GM12878 (cell line): ENCODE data around the gene TCOF1. TPM values are rescaled to one million over a fixed set of nuclear protein-coding genes. Genes with fewer than 3 reads are reported as not detected.

Experiments
- ATAC-seq: fragments of 200-7000 bp; cut with Tn5 transposase; 3 replicates; pipeline ENCODE4 v1.9.1; 2020; ENCODE audit warnings: mild to moderate bottlenecking, moderate library complexity
- BruUV-seq: library from RNA; stranded (reverse); fragments of 400-500 nt; replicated peaks from 2 replicates; lab custom pipeline; 2021; lab: Mats Ljungman, UMichigan
- CTCF ChIA-PET: fragments of 300-600 bp; sonication (Branson Sonifier 250); formaldehyde crosslinking; extraction: SDS; loops from one replicate; lab custom pipeline; 2021; ENCODE audit warnings: inconsistent platforms; lab: Yijun Ruan, JAX
- POLR2A ChIA-PET: fragments of 350-600 bp; formaldehyde crosslinking; extraction: SDS; loops from one replicate; lab custom pipeline; 2021; ENCODE audit warnings: inconsistent platforms; lab: Charles Lee
- RAD21 ChIA-PET: fragments of 300-600 bp; sonication (Branson Sonifier 250); formaldehyde crosslinking; loops from one replicate; lab custom pipeline; 2023; ENCODE audit warnings: antibody characterized with exemption; ENCODE audit not compliant: unreplicated experiment; lab: Charles Lee
- SMC1A ChIA-PET: fragments of 300-600 bp; sonication (Branson Sonifier 250); formaldehyde crosslinking; loops from one replicate; lab custom pipeline; 2023; ENCODE audit not compliant: unreplicated experiment, uncharacterized antibody; lab: Charles Lee
- DNase-seq: peaks from one replicate; pipeline ENCODE4 v3.0.0-alpha.2; 2011; ENCODE audit warnings: low read depth, low spot score
- FAIRE-seq: peaks from 3 replicates; lab custom pipeline; 2011; peaks lifted over from hg19 to GRCh38; lab: Jason Lieb, UNC
- H2AFZ ChIP-seq: 2 replicates; pipeline ENCODE4 v1.6.0; 2011; ENCODE audit warnings: low read depth, low read length, control low read depth; ENCODE audit not compliant: control insufficient read depth
- H3K27ac ChIP-seq: 2 replicates; pipeline ENCODE4 v1.5.1; 2011; ENCODE audit warnings: control low read depth; ENCODE audit not compliant: control insufficient read depth, insufficient read depth
- H3K27me3 ChIP-seq, 2 experiments: replicated peaks in 1 of 2; 2 replicates each; pipeline versions ENCODE4 v1.6.0 to v1.6.1; 2011; ENCODE audit warnings: low read length in 1 of 2; ENCODE audit not compliant: control insufficient read depth in 2 of 2, insufficient read depth in 2 of 2
- H3K36me3 ChIP-seq, 2 experiments: 2 replicates each; pipeline ENCODE4 v1.5.1; 2011; ENCODE audit warnings: low read length in 1 of 2; ENCODE audit not compliant: control insufficient read depth in 2 of 2, insufficient read depth in 2 of 2
- H3K4me1 ChIP-seq: 2 replicates; pipeline ENCODE4 v1.6.1; 2011; ENCODE audit warnings: mild to moderate bottlenecking, low read length, moderate library complexity, mixed read lengths; ENCODE audit not compliant: control insufficient read depth, insufficient read depth
- H3K4me2 ChIP-seq: 2 replicates; pipeline ENCODE4 v1.6.0; 2011; ENCODE audit warnings: control low read depth; ENCODE audit not compliant: control insufficient read depth, insufficient read depth
- H3K4me3 ChIP-seq: fragments of 200-600 bp; sonication (generic); 2 replicates; pipeline ENCODE4 v1.5.1; 2016
- H3K79me2 ChIP-seq: 2 replicates; pipeline ENCODE4 v1.6.0; 2011; ENCODE audit warnings: low read length; ENCODE audit not compliant: control insufficient read depth, insufficient read depth
- H3K9ac ChIP-seq: 2 replicates; pipeline ENCODE4 v1.8.0; 2011; ENCODE audit warnings: low read length, control low read depth, mixed read lengths; ENCODE audit not compliant: control insufficient read depth, insufficient read depth
- H3K9me3 ChIP-seq: replicated peaks from 3 replicates; pipeline ENCODE4 v1.5.1; 2011; ENCODE audit warnings: mild to moderate bottlenecking, low read length; ENCODE audit not compliant: control insufficient read depth, insufficient read depth
- H4K20me1 ChIP-seq: 2 replicates; pipeline ENCODE4 v1.6.0; 2011; ENCODE audit not compliant: control insufficient read depth, insufficient read depth
- CBX5 ChIP-seq: sonication (generic); IDR thresholded peaks from 2 replicates; pipeline ENCODE4 v1.6.1; 2016; ENCODE audit warnings: low read depth, moderate library complexity, mild to moderate bottlenecking, inconsistent platforms
- SIX5 ChIP-seq: IDR thresholded peaks from 2 replicates; pipeline ENCODE4 v1.6.1; 2011; ENCODE audit warnings: mild to moderate bottlenecking, low read depth, low read length, moderate library complexity; ENCODE audit not compliant: severe bottlenecking
- SREBF2 ChIP-seq: IDR thresholded peaks from 2 replicates; pipeline ENCODE4 v1.6.1; 2012; ENCODE audit warnings: mild to moderate bottlenecking, low read length
- TAF1 ChIP-seq: IDR thresholded peaks from 2 replicates; pipeline ENCODE4 v1.6.1; 2011; ENCODE audit warnings: mild to moderate bottlenecking, low read depth, low read length, borderline replicate concordance
- TCF12 ChIP-seq: IDR thresholded peaks from 2 replicates; pipeline ENCODE4 v1.6.1; 2011; ENCODE audit warnings: low read depth, mild to moderate bottlenecking, low read length
- WRNIP1 ChIP-seq: IDR thresholded peaks from 2 replicates; pipeline ENCODE4 v1.6.1; 2011; ENCODE audit warnings: low read depth, low read length, improper control_type of control experiment, borderline replicate concordance
- YBX1 ChIP-seq: fragments of 450-650 bp; IDR thresholded peaks from 2 replicates; pipeline ENCODE4 v1.6.1; 2016; ENCODE audit warnings: antibody characterized with exemption
- ZBED1 ChIP-seq: IDR thresholded peaks from 2 replicates; pipeline ENCODE4 v1.6.1; 2016; ENCODE audit warnings: borderline replicate concordance
- ZSCAN29 ChIP-seq: fragments of 450-650 bp; IDR thresholded peaks from 2 replicates; pipeline ENCODE4 v1.6.1; 2017; ENCODE audit warnings: mild to moderate bottlenecking, moderate library complexity
- WGBS: methylation state at CpG from one replicate; pipeline ENCODE4 v1.1.6; 2016; ENCODE audit warnings: low lambda C conversion rate; ENCODE audit not compliant: insufficient replicate concordance, insufficient coverage; ENCODE audit errors: missing lambda C conversion rate; 5-methylcytosine and 5-hydroxymethylcytosine counted together
- in situ Hi-C: fragments of 300-500 bp; cut with MboI; formaldehyde crosslinking; loops from 9 replicates; pipeline ENCODE4 v1.14.3; 2018; ENCODE audit warnings: mixed read lengths
- intact Hi-C: fragments of 100-400 bp; cut with micrococcal nuclease; formaldehyde crosslinking; loops from one replicate; pipeline ENCODE4 v1.14.2; 2022; ENCODE audit not compliant: unreplicated experiment
- polyA plus RNA-seq, 11 experiments: library from polyadenylated mRNA; depleted of rRNA in 4 of 11; unstranded in 6 of 11; stranded (reverse) in 5 of 11; fragments of >200 nt; fragmentation: Nextera tagmentation in 4 of 11; fragmentation: Illumina TruSeq in 1 of 11; extraction: Ambion mirVana in 4 of 11; extraction: Trizol in 1 of 11; gene quantifications; 1 replicate in 1 of 11; 2 replicates in 10 of 11; pipeline versions ENCODE4 v1.2.1 to v1.2.3, GENCODE V29; 2011 to 2016; ENCODE audit warnings: inconsistent platforms in 2 of 11, missing spikeins in 2 of 11, low read depth in 1 of 11
- total RNA-seq, 4 experiments: library from RNA; depleted of rRNA in 3 of 4; stranded (reverse); fragments of >200 nt in 3 of 4; fragmentation: Illumina TruSeq in 1 of 4; extraction: Trizol in 1 of 4; gene quantifications; 2 replicates each; pipeline versions ENCODE4 v1.2.1 to v1.2.3, GENCODE V29; 2013 to 2021

The TCOF1 gene
- total and polyA plus RNA-seq, 10 of the 15 experiments (the other 5 are each of a cell fraction or from before 2014, with no cell fraction given) = 8.7 to 83.9 (median 38.9) TPM

- FAIRE-seq = no peak
- no peak overlapping the region for H3K27ac ChIP-seq
- no TSS peak for BruUV-seq
- ChIA-PET POLR2A (interaction anchor here (0.6 to 1.0 kb wide), 2 partner anchors 40 to 49 kb away, joined by 3 to 4 read pairs; no protein-coding TSS in a partner anchor), RAD21 (interaction anchor here (1.0 kb wide), 1 partner anchor 11 kb away, joined by 3 read pairs; no protein-coding TSS in a partner anchor), CTCF (interaction anchor here (2.9 to 3.3 kb wide), 2 partner anchors 10 to 49 kb away, joined by 12 to 17 read pairs; no protein-coding TSS in a partner anchor), SMC1A (interaction anchor here (1.2 to 2.0 kb wide), 2 partner anchors 10 to 12 kb away, joined by 4 read pairs; no protein-coding TSS in a partner anchor)
- no peak overlapping the region for H2AFZ ChIP-seq
- H3K79me2 ChIP-seq = peaks cover 41% of the 10 kb centered on the region
- in situ Hi-C loops (no loop called here), intact Hi-C loops (no loop called here)
- H3K4me1 ChIP-seq = peaks cover 2% of the 10 kb centered on the region; the same call in 1 of the 2 replicates
- TF ChIP-seq SREBF2 = no peak
- TF ChIP-seq CBX5 = no peak
- no peak for TF ChIP-seq WRNIP1
- no peak for TF ChIP-seq YBX1
- TF ChIP-seq ZBED1 = no peak
- no peak for TF ChIP-seq TCF12
- no peak for TF ChIP-seq TAF1
- no peak for TF ChIP-seq ZSCAN29
- TF ChIP-seq SIX5 = no peak
- peaks cover 7% of the 10 kb centered on the region for H4K20me1 ChIP-seq
- peak overlapping the region; percentile 79 for H3K4me2 ChIP-seq
- DNase-seq = no peak
- H3K9ac ChIP-seq = peak overlapping the region; percentile 10
- ATAC-seq = no peak
- H3K4me3 ChIP-seq = peak overlapping the region; percentile 97
- no peaks in the 10 kb centered on the region for H3K27me3 ChIP-seq
- no peaks in the 10 kb centered on the region for H3K9me3 ChIP-seq
- WGBS = 97% methylated on average over 6 of the region's 6 CpGs
- peaks cover 30 to 37% of the 10 kb centered on the region in 2 experiments for H3K36me3 ChIP-seq
Measured at GRCh38 chr5:150447188-150447587, 89.7 kb downstream of the TCOF1 start.
